ENCODE results near the gene CFAP119.
"Not testable (repeated sequence)": the region's sequence is repeated elsewhere in the genome, so short reads cannot be mapped to it uniquely, and the experiment has no call there.

- not testable (repeated sequence) for TF ChIP-seq CTCF (optimal IDR thresholded peaks at IDR 0.05 in 1 of 3, IDR thresholded peaks at IDR 0.05 in 1 of 3, conservative IDR thresholded peaks at IDR 0.05 in 1 of 3; ENCODE audit: extremely low read depth in 1 of 3, insufficient read depth in 2 of 3, low read length in 3 of 3); EZH2 (IDR thresholded peaks at IDR 0.05; ENCODE audit: low read length)
Observed at GRCh38 chr16:30808890-30809426, 47.1 kb upstream of the CFAP119 start.
